ENCODE data around the gene CYREN.
A peak's percentile ranks its signal among the peaks of the same experiment; 100 is the strongest.
"Not testable (repeated sequence)": the region's sequence is repeated elsewhere in the genome, so short reads cannot be mapped to it uniquely, and the experiment has no call there.

The CYREN gene

DNA sequence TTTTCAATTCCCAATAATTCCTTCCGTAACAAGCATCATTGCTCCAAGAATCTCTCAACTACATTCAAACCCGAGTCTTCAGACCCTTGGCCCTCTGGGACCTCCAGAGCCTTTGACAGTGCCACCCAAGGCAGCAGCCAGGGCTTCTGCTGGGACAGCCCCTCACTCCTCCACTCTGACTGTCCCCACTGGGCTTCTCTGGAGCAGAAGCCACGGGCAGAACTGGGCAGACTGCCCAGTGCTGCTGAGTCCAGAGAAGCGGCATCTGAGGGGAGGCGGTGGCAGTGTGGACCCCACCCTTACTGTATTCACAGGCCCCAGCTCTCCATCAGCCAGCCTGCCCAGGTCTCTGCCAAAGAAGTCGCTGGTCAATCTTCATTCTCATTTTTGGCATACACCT is 8.8 kb downstream of the CYREN start:
- FAIRE-seq: no peak

DNA sequence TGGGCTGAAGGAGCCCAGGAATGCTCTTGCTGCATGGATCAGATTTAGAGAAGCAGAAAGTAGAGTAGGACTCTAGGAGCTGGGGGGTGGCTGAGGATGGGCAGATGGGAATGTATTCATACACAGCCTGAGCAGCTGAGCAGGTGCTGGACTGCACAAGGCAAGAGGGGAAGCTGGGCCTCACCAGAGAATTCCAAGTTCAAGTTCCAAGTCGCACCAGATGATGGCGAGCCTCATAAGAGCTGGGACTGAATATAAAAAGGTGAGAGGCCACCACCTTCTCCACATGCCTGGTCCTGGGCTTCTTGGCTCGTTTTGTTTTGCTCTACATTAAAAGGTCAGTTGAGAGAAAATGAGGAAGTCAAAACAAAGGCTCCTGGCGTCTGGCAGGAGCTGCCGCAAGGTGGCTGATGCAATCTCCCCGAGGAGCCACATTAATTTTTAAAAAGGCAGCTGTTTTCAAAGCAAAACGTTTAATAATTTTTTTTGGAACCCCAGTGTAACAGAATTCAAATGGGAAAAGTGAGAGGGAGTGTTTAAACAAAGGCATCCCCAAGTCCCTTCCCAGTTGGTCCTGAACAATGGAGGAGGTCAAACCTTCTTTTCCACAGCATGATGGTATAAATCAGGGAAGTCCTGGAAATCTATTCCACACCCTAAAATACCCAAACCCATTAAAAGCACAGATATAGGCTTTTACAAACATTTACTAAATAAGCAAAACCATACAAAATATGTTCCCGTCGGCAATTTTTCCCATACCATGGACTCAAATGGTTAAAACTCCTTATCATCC is 9.5 kb downstream of the CYREN start:
- DNase-seq (ENCODE audit: extremely low spot score, insufficient read length, low read depth): no peak
- FAIRE-seq: peak; percentile 62

More for the DNA sequence above, 8.8 kb downstream of the CYREN start:
- no peak for DNase-seq (ENCODE audit: extremely low spot score, insufficient read length, low read depth)

DNA sequence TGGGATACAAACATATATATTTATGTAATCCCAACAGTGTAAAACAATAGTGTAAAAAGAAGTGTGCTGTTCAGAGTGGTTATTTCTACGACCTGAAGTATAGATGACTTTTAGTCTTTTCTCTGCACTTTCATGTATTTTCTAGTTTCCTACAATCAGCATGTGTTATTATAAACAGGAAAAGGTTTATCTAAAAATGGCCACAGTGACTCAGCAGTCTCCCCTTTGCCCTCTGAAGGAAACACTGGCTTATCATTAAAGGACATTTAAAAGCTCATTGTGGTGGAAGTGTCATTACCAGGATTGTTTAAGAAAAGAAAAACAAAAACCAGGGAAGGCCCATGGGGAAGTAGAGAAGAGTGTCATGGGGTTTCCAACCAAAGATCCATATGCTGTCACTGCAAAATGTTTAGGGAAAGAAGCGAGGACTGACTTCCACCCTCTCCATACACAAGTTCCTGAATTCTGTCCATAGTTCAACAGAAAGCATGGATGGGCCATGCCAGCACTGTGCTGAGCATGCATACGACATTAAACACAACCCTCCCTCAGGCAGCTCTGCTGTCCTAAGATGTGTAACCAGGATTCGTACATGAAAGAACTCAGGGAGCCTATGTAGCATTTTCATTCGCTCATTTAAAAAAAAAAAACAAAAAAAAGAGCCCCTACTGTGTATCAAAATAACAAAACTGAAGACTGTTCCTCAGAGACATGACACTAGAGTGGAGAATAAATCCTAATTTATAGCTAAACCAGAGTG is 10.2 kb downstream of the CYREN start:
- peak; percentile 84 for FAIRE-seq
- no peak for DNase-seq (ENCODE audit: extremely low spot score, insufficient read length, low read depth)

DNA sequence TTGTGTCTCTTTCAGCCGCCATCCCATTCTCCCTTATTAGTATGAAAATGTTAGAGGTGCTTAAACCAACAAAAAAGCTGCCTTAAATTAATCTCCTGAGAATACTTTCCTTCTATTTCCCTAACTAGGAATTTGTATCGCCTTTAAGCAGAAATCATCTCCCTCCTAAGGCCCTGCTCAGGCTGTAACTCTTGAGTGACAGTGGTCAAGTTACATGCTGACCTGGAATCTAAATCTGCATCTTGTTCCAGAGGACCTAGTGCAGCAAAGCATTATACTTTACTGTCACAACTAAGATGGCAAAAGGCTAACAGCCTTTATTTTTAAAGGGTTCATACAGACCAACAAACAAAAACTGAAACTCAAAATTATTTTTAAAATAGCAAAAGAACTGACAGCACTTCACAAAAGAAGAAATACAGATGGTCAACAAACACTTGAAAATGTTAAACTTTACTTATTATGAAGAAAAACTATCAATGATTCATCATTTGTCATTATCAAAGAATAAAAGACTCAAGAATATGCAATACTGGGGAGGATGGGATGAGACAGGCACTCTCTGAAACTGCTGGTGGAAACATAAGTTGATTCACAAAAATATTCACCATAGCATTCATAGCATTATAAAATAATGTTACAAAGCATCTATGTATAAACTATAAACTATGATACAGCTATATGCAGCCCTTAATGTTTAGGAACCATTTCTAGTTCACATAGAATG is 11.0 kb downstream of the CYREN start:
- DNase-seq (ENCODE audit: extremely low spot score, insufficient read length, low read depth): no peak
- FAIRE-seq: no peak

DNA sequence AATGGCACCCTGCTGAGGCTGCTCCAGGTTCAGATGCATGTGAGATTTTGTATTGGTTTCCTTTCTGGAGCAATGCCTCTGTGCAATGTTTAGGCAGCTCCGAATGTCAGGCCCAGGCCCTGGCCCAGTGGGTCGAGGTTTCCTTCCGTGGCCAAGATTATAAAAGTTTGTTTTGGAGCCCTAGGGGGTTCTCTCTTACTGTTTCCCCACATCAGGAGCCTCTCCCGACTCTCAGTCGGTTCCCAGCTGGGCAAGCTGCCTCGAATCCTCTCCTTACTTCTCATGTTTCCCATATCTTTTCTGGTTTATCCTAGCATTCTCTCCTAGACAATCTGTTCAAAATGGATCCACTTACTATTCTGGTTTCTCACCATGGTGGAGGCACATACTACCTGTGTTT is 11.6 kb downstream of the CYREN start:
- DNase-seq (ENCODE audit: extremely low spot score, insufficient read length, low read depth): no peak
- no peak for FAIRE-seq

DNA sequence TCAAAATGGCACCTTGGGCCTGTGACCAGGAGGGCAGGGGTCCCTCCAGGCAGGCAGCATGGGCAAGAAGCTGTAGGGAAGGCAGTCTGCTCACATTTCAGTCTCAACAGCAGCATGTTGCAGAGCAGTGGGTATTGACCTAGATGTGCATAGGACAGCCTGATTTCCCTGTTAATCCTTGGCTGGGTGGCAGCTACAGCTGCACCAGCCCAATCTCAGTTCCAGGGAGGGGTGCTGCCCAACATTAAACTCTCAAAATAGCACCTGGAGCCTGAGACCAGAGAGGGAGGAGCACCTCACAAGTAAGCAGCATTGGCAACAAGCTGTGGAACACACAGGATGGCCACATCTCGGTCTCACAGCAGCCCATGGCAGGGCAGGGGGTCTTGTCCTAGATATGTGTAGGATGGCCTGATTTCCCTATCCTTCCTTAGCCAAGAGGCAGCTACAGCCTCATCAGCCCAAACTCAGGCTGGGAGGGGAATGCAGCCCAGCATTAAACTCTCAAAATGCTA is 12.3 kb downstream of the CYREN start:
- no peak for DNase-seq (ENCODE audit: extremely low spot score, insufficient read length, low read depth)
- no peak for FAIRE-seq

DNA sequence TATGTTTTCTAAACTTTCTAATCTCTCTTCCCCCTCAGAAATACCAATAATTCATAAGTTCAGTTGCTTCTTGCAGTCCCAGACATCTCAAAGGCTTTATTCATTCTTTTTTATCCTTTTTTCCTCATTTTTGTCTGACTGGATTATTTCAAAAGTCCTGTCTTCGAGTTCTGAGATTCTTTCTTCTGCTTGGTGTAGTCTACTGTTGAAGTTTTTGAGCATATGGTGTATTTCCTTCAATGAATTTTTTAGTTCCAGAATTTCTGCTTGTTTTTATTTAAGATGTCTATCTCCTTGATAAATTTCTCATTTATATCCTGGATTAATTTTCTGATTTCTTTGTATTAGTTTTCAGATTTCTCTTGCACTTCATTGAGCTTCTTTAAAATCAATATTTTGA is 14.2 kb downstream of the CYREN start:
- FAIRE-seq: no peak
- DNase-seq (ENCODE audit: extremely low spot score, insufficient read length, low read depth): no peak

DNA sequence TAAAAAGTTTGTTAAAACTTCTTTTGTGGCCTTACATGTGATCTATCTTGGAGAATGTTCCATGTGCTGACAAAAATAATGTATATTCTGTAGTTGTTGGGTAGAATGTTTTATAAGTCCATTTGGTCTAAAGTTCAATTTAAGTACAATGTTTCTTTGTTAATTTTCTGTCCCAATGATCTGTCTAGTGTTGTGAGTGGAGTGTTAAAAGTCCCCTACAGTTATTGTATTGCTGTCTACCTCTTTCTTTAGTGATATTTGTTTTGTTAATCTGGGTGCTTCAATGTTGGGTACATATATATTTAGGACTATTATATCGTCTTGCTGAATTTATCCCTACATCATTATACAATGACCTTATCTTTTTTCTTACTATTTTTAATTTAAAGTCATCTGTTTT is 15.8 kb downstream of the CYREN start:
- FAIRE-seq: no peak
- DNase-seq (ENCODE audit: extremely low spot score, insufficient read length, low read depth): no peak

DNA sequence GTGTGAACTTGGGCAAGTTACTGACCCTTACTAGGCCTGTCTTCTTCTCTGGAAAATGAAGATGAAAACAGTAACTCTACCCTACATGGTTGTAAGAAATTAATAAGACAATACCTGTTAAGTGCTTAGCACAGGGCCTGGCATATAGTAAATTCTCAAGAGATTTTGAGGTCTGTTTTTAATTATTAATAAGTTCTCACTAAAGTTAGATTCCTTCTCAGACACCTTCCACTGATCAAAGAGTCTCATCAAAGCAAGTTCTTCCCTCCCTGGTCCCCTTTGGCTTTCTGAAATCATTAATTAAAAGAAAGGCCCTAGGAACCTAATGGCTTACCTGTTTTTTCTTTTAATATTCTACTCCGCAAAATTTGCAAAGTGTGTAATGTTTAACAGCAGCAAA is 18.1 kb downstream of the CYREN start:
- DNase-seq (ENCODE audit: extremely low spot score, insufficient read length, low read depth): no peak
- peak; percentile 68 for FAIRE-seq

DNA sequence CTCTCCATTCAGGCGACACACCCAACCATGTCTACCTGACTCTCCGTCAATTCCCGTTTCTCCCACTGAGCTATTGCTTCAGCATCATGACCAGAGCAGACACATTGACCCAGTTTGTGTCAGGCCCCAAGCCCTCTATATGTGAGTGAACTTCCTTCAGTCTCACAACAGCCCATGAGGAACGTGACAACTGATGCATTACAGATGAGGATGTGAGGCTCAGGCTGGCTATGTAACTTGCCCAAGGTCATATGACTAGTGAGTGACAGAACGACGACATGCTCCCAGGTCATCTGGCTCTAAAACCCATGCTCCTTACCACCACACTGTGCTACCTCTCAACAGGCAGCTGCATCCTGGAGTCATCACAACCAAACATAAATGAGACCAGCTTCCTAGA is 19.0 kb downstream of the CYREN start:
- FAIRE-seq: peak; percentile 84
- no peak for DNase-seq (ENCODE audit: extremely low spot score, insufficient read length, low read depth)

DNA sequence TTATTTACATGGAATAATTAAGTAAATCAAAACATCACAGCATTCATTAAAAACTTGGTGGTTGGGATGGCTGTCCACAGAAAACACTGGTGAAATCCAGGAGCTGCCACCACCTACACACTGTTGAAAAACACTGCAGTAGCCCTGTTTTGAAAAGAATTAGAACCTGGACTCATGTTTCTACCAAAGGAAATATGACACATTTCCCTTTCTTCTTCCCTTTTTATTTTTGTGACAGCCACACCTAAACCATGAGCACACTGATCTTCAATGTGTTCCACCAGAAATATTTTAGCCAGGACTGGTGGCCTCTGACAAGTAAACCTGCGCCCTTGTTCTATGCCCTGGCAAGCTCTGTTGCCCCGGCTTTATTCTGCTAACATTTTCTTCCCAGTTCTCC is 19.4 kb downstream of the CYREN start:
- no peak for DNase-seq (ENCODE audit: extremely low spot score, insufficient read length, low read depth)
- FAIRE-seq: no peak

DNA sequence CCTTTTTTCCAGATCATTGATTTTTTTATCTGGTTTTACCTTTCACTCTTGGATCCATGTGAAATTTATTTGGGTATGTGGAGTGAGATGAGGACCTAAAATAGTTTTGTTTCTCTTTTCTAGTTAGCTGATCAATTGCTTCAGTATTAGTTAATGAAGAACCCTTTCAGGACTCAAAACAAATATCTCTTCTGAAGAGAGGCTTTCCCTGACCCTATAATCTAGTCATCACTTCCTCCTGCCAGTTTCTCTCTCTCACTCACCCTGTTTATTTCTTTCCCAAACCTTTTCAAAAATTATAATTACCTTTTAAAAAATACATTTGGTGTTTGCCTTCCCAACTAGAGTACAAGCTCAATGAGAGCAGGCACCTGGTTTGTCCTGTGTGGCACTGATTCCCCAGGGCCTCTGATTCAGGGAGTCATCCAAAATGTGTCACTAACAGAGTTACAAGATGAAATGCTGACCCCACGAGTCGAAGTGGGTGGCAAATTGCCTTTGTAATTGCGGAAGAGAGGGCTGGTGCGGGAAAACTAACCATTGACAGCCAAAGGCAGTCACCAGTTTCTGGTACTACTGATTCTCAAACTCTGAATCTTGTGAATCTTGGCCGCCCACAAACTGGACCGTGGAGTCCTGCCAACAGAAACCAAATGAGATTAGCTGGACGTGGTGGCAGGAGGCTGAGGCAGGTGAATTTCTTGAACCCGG is 20.3 kb downstream of the CYREN start:
- peak; percentile 24 for FAIRE-seq
- DNase-seq (ENCODE audit: extremely low spot score, insufficient read length, low read depth): no peak

DNA sequence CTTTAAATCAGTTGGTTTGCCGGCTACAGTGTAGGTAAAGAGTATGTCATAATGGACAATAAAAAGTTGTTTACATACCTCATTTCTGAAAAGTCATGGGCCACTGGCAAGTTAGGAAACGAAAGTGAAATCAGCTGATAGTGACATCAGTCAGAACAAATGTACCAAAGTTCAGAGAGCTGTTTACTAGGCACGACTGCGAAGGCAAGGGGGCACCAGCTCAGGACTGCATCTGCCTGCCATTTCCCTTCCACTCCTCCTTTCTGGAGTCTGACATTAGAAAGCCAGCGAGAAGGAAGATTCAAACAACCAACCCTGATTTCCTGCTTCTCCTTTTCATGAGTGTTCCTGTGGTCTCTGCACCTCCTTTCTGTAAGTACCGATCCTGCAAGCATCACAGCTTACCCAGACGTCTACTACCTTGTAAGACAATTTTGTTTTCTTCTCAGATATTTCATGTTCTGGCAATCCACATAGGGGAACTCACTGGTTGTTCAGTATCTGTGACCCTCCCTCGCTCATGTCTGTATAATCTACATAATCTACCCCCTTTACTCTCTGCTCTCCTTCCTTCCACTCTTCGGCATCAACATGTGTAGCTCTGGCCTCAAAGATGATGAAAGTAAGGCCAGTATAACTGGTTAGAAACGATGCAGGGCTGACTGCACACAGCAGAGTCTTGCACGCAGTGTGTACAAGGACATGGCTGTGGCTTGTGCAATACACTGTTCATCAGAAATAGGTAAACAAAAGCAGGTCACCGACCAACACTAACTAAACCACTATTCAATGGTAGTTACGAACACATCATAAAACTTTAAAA is 22.4 kb downstream of the CYREN start, which contains the start of gene TMEM140:
Gene TMEM140, plus strand, starts transcription at position 174 of the 823 bp plus-strand sequence. CDS start 16,370 bp downstream, outside the sequence.
- peak; percentile 97 for FAIRE-seq

DNA sequence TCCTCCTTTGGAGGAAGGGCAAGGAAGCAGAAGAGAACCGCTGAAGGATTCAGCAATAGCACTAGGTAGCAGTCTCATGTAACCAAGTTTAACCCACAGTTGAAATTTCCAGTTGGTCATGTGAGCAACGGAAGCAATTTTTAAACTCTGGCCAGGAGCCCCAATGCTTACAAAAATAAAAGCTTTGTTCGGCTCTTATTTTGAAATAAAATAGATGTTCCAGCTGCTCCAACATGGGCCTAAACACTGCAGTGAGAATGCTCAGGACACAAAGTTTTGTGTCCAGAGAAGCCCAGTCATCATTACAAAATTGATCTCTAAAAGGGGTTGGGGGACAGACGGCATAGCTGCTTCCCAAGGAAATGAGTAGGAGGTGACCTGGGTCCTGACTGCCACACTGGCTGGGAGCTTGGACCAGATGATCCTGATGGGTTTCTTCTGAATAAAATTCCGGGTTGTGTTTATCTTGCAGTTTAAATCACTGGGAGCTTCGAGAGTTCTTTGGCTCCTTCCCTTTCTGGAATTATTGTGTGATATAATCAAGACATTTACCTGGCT is 23.1 kb downstream of the CYREN start:
- FAIRE-seq: no peak
- no peak for DNase-seq (ENCODE audit: extremely low spot score, insufficient read length, low read depth)

More for the DNA sequence above, 22.4 kb downstream of the CYREN start, which contains the start of gene TMEM140:
- no peak for DNase-seq (ENCODE audit: extremely low spot score, insufficient read length, low read depth)

DNA sequence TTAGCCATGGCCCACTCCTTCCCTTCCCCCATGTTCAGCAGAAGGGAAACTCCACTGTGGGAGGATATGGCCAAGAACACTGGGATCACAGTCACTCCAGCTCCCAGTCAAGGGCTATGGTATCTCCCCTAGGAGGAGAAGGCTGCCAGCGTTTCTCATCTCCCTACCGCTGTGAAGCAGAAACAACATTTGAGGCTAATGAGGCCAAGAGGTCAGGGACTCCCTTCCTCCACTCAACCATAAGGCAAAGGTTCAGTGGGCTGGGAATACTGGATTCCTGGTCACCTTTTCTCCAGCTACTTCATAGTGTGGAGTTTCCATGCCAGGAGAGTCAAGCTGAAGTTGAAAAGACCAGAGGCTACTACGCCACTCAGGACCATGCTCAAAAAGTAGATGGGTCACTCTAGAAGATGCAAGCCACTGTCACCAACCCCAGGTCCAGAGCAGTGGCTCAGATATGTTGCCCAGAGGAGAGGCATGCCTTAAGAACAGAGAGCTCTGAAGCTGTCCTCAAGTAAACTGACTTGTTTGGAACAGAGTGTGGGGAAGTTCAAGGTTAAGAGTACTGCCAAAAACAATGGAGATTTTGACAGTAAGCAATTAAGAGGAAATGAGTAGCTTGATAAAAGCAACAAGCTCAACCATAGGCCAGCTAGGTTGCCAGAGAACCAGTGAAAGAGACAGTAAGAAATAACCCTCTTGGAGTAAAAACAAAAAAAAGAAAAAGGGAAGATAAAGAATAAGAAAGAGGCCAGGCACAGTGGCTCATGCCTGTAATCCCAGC is 26.4 kb downstream of the CYREN start:
- DNase-seq (ENCODE audit: extremely low spot score, insufficient read length, low read depth) (no peak), FAIRE-seq (no peak)

DNA sequence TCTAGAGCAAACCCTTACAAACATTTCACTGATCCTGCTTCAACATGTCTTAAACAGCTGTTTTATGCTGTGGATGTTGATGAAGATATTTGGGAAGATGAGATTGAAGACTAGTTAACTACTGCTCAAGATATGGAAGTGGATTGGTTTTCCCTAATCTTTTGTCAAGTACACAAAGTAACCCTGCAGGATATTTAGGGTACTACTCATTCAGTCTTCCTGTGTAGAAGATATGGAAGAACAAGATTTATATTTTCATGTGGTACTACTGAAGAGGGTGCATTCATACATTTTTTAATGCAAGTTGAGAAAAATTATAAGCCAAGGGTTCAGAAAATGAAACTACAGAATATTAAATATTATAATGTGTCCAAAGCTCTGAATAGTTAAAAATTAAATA is 40.9 kb downstream of the CYREN start:
- DNase-seq (ENCODE audit: extremely low spot score, insufficient read length, low read depth) (no peak), FAIRE-seq (no peak)

DNA sequence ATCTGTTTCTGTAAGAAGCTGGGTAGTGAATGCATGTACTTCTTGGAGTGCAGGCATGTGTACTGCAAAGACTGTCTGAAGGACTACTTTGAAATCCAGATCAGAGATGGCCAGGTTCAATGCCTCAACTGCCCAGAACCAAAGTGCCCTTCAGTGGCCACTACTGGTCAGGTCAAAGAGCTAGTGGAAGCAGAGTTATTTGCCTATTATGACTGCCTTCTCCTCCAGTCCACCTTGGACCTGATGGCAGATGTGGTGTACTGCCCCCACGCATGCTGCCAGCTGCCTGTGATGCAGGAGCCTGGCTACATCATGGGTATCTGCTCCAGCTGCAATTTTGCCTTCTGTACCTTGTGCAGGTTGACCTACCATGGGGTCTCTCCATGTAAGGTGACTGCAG is 41.6 kb downstream of the CYREN start:
- DNase-seq (ENCODE audit: extremely low spot score, insufficient read length, low read depth): no peak
- no peak for FAIRE-seq

DNA sequence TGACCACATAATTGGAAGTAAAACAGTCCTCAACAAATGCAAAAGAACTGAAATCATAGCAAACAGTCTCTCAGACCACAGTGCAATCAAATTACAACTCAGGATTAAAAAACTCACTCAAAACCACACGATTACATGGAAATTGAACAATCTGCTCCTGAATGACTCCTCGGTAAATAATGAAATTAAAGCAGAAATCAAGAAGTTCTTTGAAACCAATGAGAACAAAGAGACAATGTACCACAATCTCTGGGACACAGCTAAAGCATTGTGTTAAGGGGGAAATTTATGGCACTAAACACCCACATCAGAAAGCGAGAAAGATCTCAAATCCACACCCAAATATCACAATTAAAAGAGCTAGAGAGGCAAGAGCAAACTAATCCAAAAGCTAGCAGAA is 45.9 kb downstream of the CYREN start:
- not testable (repeated sequence) for DNase-seq (ENCODE audit: extremely low spot score, insufficient read length, low read depth); FAIRE-seq
